Mammary epithelial cell (primary cell): ENCODE measurements around the gene BRK1.

Source experiments
- EZH2 ChIP-seq: IDR thresholded peaks from 2 replicates; pipeline ENCODE4 v1.6.1; 2012; ENCODE audit warnings: low read length, inconsistent platforms, borderline replicate concordance
- TF ChIP-seq, protein P1 (sequence below), 2 donors: IDR thresholded peaks in 1 of 2; conservative IDR thresholded peaks in 1 of 2; 2 replicates each; pipeline ENCODE4 v1.5.1; 2011 to 2012; ENCODE audit warnings: inconsistent platforms in 2 of 2, low read length in 2 of 2, mild to moderate bottlenecking in 2 of 2, control low read depth in 1 of 2, low read depth in 1 of 2; ENCODE audit not compliant: insufficient read depth in 1 of 2; ENCODE audit errors: extremely low read depth in 1 of 2

DNA sequence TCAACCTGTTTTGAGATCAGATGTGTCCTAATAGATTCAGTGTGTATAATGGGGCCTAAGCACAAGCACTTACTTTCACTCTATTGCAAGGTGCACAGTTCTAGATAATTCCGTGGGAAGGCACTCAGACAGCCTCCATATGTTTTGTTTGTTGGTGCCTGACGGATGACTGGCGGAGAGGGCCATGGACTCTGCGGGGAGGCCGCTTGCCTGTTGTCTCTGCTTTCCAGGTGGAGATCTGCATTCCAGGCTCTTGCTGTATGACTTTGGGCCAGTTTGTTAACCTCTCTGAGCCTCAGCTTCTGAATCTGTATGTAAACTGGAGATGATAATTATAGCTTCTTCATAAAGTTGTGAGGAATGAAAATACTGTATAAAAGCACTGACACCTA, 50.7 kb downstream of the BRK1 start:
- TF ChIP-seq, protein P1, sequence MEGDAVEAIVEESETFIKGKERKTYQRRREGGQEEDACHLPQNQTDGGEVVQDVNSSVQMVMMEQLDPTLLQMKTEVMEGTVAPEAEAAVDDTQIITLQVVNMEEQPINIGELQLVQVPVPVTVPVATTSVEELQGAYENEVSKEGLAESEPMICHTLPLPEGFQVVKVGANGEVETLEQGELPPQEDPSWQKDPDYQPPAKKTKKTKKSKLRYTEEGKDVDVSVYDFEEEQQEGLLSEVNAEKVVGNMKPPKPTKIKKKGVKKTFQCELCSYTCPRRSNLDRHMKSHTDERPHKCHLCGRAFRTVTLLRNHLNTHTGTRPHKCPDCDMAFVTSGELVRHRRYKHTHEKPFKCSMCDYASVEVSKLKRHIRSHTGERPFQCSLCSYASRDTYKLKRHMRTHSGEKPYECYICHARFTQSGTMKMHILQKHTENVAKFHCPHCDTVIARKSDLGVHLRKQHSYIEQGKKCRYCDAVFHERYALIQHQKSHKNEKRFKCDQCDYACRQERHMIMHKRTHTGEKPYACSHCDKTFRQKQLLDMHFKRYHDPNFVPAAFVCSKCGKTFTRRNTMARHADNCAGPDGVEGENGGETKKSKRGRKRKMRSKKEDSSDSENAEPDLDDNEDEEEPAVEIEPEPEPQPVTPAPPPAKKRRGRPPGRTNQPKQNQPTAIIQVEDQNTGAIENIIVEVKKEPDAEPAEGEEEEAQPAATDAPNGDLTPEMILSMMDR (conservative IDR thresholded peaks at IDR 0.05 in 1 of 2, IDR thresholded peaks at IDR 0.05 in 1 of 2; ENCODE audit: extremely low read depth in 1 of 2, insufficient read depth in 1 of 2, low read depth in 1 of 2, low read length in 2 of 2) = no peak
- no peak for TF ChIP-seq EZH2
